ENCODE data around the gene HCRT.

HCRT gene

DNA sequence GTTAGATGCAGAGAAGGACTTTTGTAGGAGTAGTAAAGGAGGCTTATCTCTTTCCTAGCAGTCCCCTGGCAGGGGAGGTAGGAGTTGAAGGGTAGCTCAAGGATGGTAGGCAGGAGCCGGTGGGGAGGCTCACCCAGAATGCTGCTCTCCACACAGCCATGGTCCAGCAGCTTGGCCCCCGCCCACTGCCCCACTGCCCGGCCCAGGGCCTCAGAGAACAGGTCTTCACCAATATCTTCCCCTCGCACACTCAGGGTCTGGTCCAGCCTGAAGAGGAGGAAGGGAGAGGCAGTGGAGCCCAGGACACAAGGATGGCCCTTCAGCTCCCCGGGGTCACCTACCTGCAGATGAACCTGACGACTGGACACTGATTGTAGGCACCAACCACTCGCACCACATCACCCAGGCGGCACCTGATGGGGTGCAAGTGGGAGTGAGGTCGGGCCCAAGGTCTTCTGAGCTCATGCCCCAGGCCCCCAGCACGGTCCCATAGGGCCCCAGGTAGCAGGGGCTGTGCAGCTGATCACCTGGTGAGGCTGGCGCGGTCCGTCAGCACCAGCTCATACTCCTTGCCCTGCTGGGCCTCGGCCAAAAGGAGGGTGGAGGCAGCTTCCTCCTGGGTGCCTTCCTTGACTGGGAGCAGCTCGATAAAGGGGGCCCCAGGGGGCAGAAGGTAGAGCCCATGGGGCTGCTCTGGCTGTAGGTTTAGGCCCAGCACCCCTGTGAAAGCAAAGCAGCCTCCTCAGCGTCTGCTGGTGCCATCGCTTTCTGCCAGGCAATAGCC, 5.4 kb upstream of the HCRT start:
- TF ChIP-seq, protein P1, sequence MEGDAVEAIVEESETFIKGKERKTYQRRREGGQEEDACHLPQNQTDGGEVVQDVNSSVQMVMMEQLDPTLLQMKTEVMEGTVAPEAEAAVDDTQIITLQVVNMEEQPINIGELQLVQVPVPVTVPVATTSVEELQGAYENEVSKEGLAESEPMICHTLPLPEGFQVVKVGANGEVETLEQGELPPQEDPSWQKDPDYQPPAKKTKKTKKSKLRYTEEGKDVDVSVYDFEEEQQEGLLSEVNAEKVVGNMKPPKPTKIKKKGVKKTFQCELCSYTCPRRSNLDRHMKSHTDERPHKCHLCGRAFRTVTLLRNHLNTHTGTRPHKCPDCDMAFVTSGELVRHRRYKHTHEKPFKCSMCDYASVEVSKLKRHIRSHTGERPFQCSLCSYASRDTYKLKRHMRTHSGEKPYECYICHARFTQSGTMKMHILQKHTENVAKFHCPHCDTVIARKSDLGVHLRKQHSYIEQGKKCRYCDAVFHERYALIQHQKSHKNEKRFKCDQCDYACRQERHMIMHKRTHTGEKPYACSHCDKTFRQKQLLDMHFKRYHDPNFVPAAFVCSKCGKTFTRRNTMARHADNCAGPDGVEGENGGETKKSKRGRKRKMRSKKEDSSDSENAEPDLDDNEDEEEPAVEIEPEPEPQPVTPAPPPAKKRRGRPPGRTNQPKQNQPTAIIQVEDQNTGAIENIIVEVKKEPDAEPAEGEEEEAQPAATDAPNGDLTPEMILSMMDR (IDR thresholded peaks at IDR 0.05; ENCODE audit: low read length) = no peak
- TF ChIP-seq EZH2phosphoT487 (IDR thresholded peaks at IDR 0.05; ENCODE audit: low read length) (no peak), EZH2 (optimal IDR thresholded peaks at IDR 0.05; ENCODE audit: low read depth, low read length) (no peak)
- Histone ChIP-seq H3K9ac (ENCODE audit: low read length) (no peak overlapping the region), H3K4me3 (ENCODE audit: low read length) (no peak overlapping the region), H3K27me3 (replicated peaks; ENCODE audit: insufficient read depth, low read length) (no peaks in the 10 kb centered on the region), H3K36me3 (replicated peaks; ENCODE audit: insufficient read depth, low read length) (no peaks in the 10 kb centered on the region), H3K27ac (ENCODE audit: low read length) (no peak overlapping the region), H3K4me1 (ENCODE audit: low read length) (no peaks in the 10 kb centered on the region; the same call in 1 of the 2 replicates), H2AFZ (ENCODE audit: low read length) (no peak overlapping the region), H3K9me2 (replicated peaks; ENCODE audit: insufficient read depth, low read length) (no peaks in the 10 kb centered on the region), H3K79me2 (ENCODE audit: low read length) (peaks cover 5% of the 10 kb centered on the region; the same call in 1 of the 2 replicates), H4K20me1 (ENCODE audit: insufficient read depth, low read length) (no peaks in the 10 kb centered on the region), H3F3A (ENCODE audit: insufficient read depth, low read length) (no peaks in the 10 kb centered on the region; the same call in 1 of the 2 replicates), H3K9me3 (replicated peaks; ENCODE audit: insufficient read depth, low read length) (no peaks in the 10 kb centered on the region), H3K4me2 (ENCODE audit: low read depth, low read length) (no peak overlapping the region)
- no peak for DNase-seq

DNA sequence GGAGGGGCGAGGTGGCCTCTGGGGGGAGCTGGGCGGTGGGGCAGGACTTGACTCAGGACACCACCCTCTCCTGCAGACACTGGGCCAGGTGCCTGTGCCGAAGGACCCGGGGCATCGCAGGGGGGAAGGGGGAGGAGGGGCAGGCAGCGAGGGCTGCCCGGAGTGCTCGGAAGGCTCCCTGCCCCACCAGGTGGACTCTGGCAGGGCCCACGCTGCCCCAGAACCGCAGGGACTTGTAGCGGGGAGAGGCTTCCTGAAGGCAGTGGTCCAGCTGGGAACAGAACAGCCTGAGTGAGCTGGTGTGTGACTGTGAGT, 4.4 kb upstream of the HCRT start:
- no peak overlapping the region for H3K27ac ChIP-seq (ENCODE audit: low read length)
- no peak overlapping the region for H2AFZ ChIP-seq (ENCODE audit: low read length)
- H3K4me2 ChIP-seq (ENCODE audit: low read depth, low read length) = no peak overlapping the region
- H3K79me2 ChIP-seq (ENCODE audit: low read length) = peaks cover 5% of the 10 kb centered on the region; the same call in 1 of the 2 replicates
- no peaks in the 10 kb centered on the region for H3K27me3 ChIP-seq (replicated peaks; ENCODE audit: insufficient read depth, low read length)
- H4K20me1 ChIP-seq (ENCODE audit: insufficient read depth, low read length) = no peaks in the 10 kb centered on the region
- H3K36me3 ChIP-seq (replicated peaks; ENCODE audit: insufficient read depth, low read length) = no peaks in the 10 kb centered on the region
- H3K9ac ChIP-seq (ENCODE audit: low read length) = no peak overlapping the region
- H3K9me3 ChIP-seq (replicated peaks; ENCODE audit: insufficient read depth, low read length) = no peaks in the 10 kb centered on the region
- peaks cover 8% of the 10 kb centered on the region for H3F3A ChIP-seq (ENCODE audit: insufficient read depth, low read length)
- no peak for DNase-seq
- peaks cover 10% of the 10 kb centered on the region for H3K4me1 ChIP-seq (ENCODE audit: low read length)
- H3K4me3 ChIP-seq (ENCODE audit: low read length) = no peak overlapping the region
- no peaks in the 10 kb centered on the region for H3K9me2 ChIP-seq (replicated peaks; ENCODE audit: insufficient read depth, low read length)
- TF ChIP-seq EZH2phosphoT487 (IDR thresholded peaks at IDR 0.05; ENCODE audit: low read length) = no peak
- TF ChIP-seq, protein P1 (IDR thresholded peaks at IDR 0.05; ENCODE audit: low read length) = no peak
- no peak for TF ChIP-seq EZH2 (optimal IDR thresholded peaks at IDR 0.05; ENCODE audit: low read depth, low read length)

DNA sequence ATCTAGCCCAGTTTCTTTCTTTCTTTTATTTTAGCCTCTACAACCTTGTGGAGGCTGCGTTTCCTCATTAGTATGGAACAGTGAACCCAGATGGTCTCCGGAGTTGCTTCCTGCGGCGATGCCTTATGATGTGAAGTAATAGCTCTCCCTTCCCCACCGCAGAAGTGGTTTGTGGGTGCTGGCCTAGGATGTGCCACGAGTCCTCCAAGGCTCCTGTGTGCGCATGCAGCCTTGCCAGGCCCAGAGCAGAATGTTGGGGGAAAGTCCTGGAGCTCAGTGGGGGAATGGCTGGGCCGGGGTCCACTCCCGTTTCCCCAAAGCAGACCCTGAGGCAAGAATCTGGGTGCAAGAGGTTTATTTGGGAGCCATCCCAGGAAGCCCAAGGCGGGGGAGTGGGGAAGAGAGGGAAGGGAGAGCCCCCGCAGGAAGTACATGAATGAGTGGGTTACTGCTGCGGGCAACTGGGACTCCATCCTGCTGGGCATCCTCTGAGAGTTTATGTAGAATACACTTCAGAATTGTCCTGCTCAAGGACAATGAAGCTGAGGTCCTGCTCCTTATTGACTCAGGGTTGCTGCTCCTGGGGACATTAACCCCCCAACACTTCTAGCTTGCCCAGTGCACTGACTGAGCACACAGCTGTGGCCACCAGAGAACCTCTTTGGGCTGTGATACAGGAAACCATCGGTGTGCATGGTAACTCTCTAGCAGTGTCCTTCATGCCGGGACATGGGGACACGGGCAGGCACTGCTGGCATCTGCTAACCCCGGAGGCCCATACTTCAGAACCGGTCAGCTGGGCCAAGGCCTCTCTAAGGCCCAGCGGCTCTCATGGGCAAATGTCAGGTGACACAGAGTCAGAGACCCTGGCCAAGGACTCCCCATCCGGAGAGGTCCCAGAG, 3.7 kb upstream of the HCRT start:
- TF ChIP-seq EZH2 (optimal IDR thresholded peaks at IDR 0.05; ENCODE audit: low read depth, low read length) = no peak
- TF ChIP-seq, protein P1 (IDR thresholded peaks at IDR 0.05; ENCODE audit: low read length) = no peak
- no peak for TF ChIP-seq EZH2phosphoT487 (IDR thresholded peaks at IDR 0.05; ENCODE audit: low read length)
- Histone ChIP-seq H3F3A (ENCODE audit: insufficient read depth, low read length) (peaks cover 12% of the 10 kb centered on the region), H3K9me3 (replicated peaks; ENCODE audit: insufficient read depth, low read length) (no peaks in the 10 kb centered on the region), H3K27ac (ENCODE audit: low read length) (no peak overlapping the region), H3K4me1 (ENCODE audit: low read length) (peaks cover 14% of the 10 kb centered on the region), H3K9ac (ENCODE audit: low read length) (no peak overlapping the region), H3K9me2 (replicated peaks; ENCODE audit: insufficient read depth, low read length) (no peaks in the 10 kb centered on the region), H3K36me3 (replicated peaks; ENCODE audit: insufficient read depth, low read length) (no peaks in the 10 kb centered on the region), H3K4me2 (ENCODE audit: low read depth, low read length) (no peak overlapping the region), H3K27me3 (replicated peaks; ENCODE audit: insufficient read depth, low read length) (no peaks in the 10 kb centered on the region), H3K4me3 (ENCODE audit: low read length) (no peak overlapping the region), H2AFZ (ENCODE audit: low read length) (no peak overlapping the region), H4K20me1 (ENCODE audit: insufficient read depth, low read length) (no peaks in the 10 kb centered on the region), H3K79me2 (ENCODE audit: low read length) (peaks cover 5% of the 10 kb centered on the region; the same call in 1 of the 2 replicates)
- no peak for DNase-seq
